Measurements from ENCODE around the gene NEO1. TPM values are rescaled to one million over a fixed set of nuclear protein-coding genes. Genes with fewer than 3 reads are reported as not detected.
"Not testable (repeated sequence)": the region's sequence is repeated elsewhere in the genome, so short reads cannot be mapped to it uniquely, and the experiment has no call there.

NEO1 gene
- total RNA-seq, 2 donors from 2014 or later: 51.4 to 72.3 TPM

GRCh38 chr15:73200339-73200738 lies 148.1 kb downstream of the NEO1 start:
- H3K27me3 ChIP-seq (replicated peaks; ENCODE audit: insufficient read depth): no peaks in the 10 kb centered on the region
- no peak for TF ChIP-seq CTCF (IDR thresholded peaks at IDR 0.05)
- peaks cover 5% of the 10 kb centered on the region for H3K9me3 ChIP-seq
- H3K36me3 ChIP-seq: peaks cover 4% of the 10 kb centered on the region
- DNase-seq (ENCODE audit: low spot score) (no peak), ATAC-seq (ENCODE audit: insufficient number of reproducible peaks, low FRiP score, low read depth) (no peak)
- H3K4me3 ChIP-seq: no peak overlapping the region
- no peak overlapping the region for H3K27ac ChIP-seq
- H3K4me1 ChIP-seq (ENCODE audit: control insufficient read depth in 1 of 2, low read depth in 2 of 2): no peaks in the 10 kb centered on the region

- no peaks in the 10 kb centered on the region for H3K9me3 ChIP-seq
- no peak overlapping the region for H3K4me3 ChIP-seq
- no peak for TF ChIP-seq CTCF (IDR thresholded peaks at IDR 0.05)
- H3K4me1 ChIP-seq (ENCODE audit: control insufficient read depth in 1 of 2, low read depth in 2 of 2): peaks cover 0 to 12% of the 10 kb centered on the region in 2 donors
- no peaks in the 10 kb centered on the region for H3K27me3 ChIP-seq (replicated peaks; ENCODE audit: insufficient read depth)
- no peak overlapping the region for H3K27ac ChIP-seq
- H3K36me3 ChIP-seq: no peaks in the 10 kb centered on the region
- ATAC-seq (ENCODE audit: insufficient number of reproducible peaks, low FRiP score, low read depth) (no peak), DNase-seq (ENCODE audit: low spot score) (no peak)
Measured at GRCh38 chr15:73210630-73211029, 158.4 kb downstream of the NEO1 start.

- Histone ChIP-seq H3K27me3 (replicated peaks; ENCODE audit: insufficient read depth) (no peaks in the 10 kb centered on the region), H3K9me3 (no peaks in the 10 kb centered on the region), H3K27ac (no peak overlapping the region), H3K36me3 (no peaks in the 10 kb centered on the region), H3K4me3 (no peak overlapping the region), H3K4me1 (ENCODE audit: control insufficient read depth in 1 of 2, low read depth in 2 of 2) (peaks cover 0 to 12% of the 10 kb centered on the region in 2 donors)
- no peak for TF ChIP-seq CTCF (IDR thresholded peaks at IDR 0.05)
- DNase-seq (ENCODE audit: low spot score) (no peak), ATAC-seq (ENCODE audit: insufficient number of reproducible peaks, low FRiP score, low read depth) (no peak)
Measured at GRCh38 chr15:73212424-73212823, 160.2 kb downstream of the NEO1 start.

GRCh38 chr15:73221450-73221849 lies 169.2 kb downstream of the NEO1 start:
- not testable (repeated sequence) for H3K27me3 ChIP-seq (replicated peaks; ENCODE audit: insufficient read depth); DNase-seq (ENCODE audit: low spot score); H3K4me3 ChIP-seq; H3K36me3 ChIP-seq; H3K27ac ChIP-seq; H3K9me3 ChIP-seq; ATAC-seq (ENCODE audit: insufficient number of reproducible peaks, low FRiP score, low read depth)
- H3K4me1 ChIP-seq (ENCODE audit: control insufficient read depth in 1 of 2, low read depth in 2 of 2): peaks cover 6 to 13% of the 10 kb centered on the region in 2 donors

GRCh38 chr15:73225358-73226015 lies 173.2 kb downstream of the NEO1 start:
- no peak for TF ChIP-seq CTCF (IDR thresholded peaks at IDR 0.05)
- H3K9me3 ChIP-seq: no peaks in the 10 kb centered on the region
- peaks cover 7 to 30% of the 10 kb centered on the region in 2 donors for H3K4me1 ChIP-seq (ENCODE audit: control insufficient read depth in 1 of 2, low read depth in 2 of 2)
- no peaks in the 10 kb centered on the region for H3K27me3 ChIP-seq (replicated peaks; ENCODE audit: insufficient read depth)
- peak overlapping the region; percentile 50 for H3K4me3 ChIP-seq
- no peaks in the 10 kb centered on the region for H3K36me3 ChIP-seq
- ATAC-seq (ENCODE audit: insufficient number of reproducible peaks, low FRiP score, low read depth) (no peak), DNase-seq (ENCODE audit: low spot score) (no peak)
- peak overlapping the region; percentile 37 to 50 for H3K27ac ChIP-seq

Data from thoracic aorta (tissue), 2 donors.